Tibial nerve (tissue), 4 donors: ENCODE results near the gene IRS2.

Experiments
- CTCF ChIP-seq, 5 experiments: fragments of 200-600 bp in 3 of 5; fragments of 450-650 bp in 2 of 5; sonication (generic) in 3 of 5; IDR thresholded peaks; one replicate each; pipeline ENCODE4 v1.5.1; 2016 to 2019; ENCODE audit warnings: antibody characterized with exemption in 5 of 5, mild to moderate bottlenecking in 3 of 5, moderate library complexity in 2 of 5
- EP300 ChIP-seq, 2 donors: sonication (generic); formaldehyde crosslinking; IDR thresholded peaks; one replicate each; pipeline ENCODE4 v1.6.1; 2017; ENCODE audit warnings: antibody characterized with exemption in 2 of 2, mild to moderate bottlenecking in 1 of 2
- POLR2A ChIP-seq, 2 donors: fragments of 450-650 bp; IDR thresholded peaks; one replicate each; pipeline ENCODE4 v1.6.1; 2017; ENCODE audit warnings: antibody characterized with exemption in 2 of 2, mild to moderate bottlenecking in 2 of 2, moderate library complexity in 2 of 2

GRCh38 chr13:109707044-109707741, 79.2 kb downstream of the IRS2 start:
- TF ChIP-seq CTCF (IDR thresholded peaks at IDR 0.05): no peak
- no peak for TF ChIP-seq POLR2A (IDR thresholded peaks at IDR 0.05)
- TF ChIP-seq EP300 (IDR thresholded peaks at IDR 0.05): no peak
